Epithelial cell of prostate (primary cell): ENCODE results near the gene RBFOX2.
"Not testable (repeated sequence)": the region's sequence is repeated elsewhere in the genome, so short reads cannot be mapped to it uniquely, and the experiment has no call there.

Source experiments
- DNase-seq: peaks from one replicate; pipeline ENCODE4 v3.0.0-alpha.2; 2011; ENCODE audit warnings: low read depth, low spot score
- H3K27ac ChIP-seq: fragments of 450-650 bp; 2 replicates; pipeline ENCODE4 v1.5.1; 2017; ENCODE audit warnings: mild to moderate bottlenecking

Gene RBFOX2

GRCh38 chr22:35842954-35843353 is 185.7 kb downstream of the RBFOX2 start:
- no peak for DNase-seq
- H3K27ac ChIP-seq, result no peak overlapping the region

- DNase-seq, result no peak
- no peak overlapping the region for H3K27ac ChIP-seq
Observed at GRCh38 chr22:35842519-35842913, 186.1 kb downstream of the RBFOX2 start.

- no peak for DNase-seq
- H3K27ac ChIP-seq, result no peak overlapping the region
Observed at GRCh38 chr22:35841907-35842518, 186.6 kb downstream of the RBFOX2 start.

- peak; percentile 93 for DNase-seq
- H3K27ac ChIP-seq, result peak overlapping the region; percentile 82
Observed at GRCh38 chr22:35840302-35840739, 188.3 kb downstream of the RBFOX2 start.

- peak overlapping the region; percentile 82 for H3K27ac ChIP-seq
- no peak for DNase-seq
Observed at GRCh38 chr22:35839841-35840301, 188.8 kb downstream of the RBFOX2 start.

GRCh38 chr22:35838855-35839576 is 189.6 kb downstream of the RBFOX2 start:
- DNase-seq, result no peak

GRCh38 chr22:35837101-35837727 is 191.4 kb downstream of the RBFOX2 start:
- no peak for DNase-seq
- H3K27ac ChIP-seq, result peak overlapping the region; percentile 89

More at GRCh38 chr22:35838855-35839576, 189.6 kb downstream of the RBFOX2 start:
- H3K27ac ChIP-seq, result peak overlapping the region; percentile 82

- H3K27ac ChIP-seq, result peak overlapping the region; percentile 89
- DNase-seq, result peak; percentile 29
Observed at GRCh38 chr22:35835998-35836691, 192.5 kb downstream of the RBFOX2 start.

- no peak for DNase-seq
- peak overlapping the region; percentile 89 for H3K27ac ChIP-seq
Observed at GRCh38 chr22:35835267-35835997, 193.2 kb downstream of the RBFOX2 start.

GRCh38 chr22:35834061-35834460 is 194.6 kb downstream of the RBFOX2 start:
- no peak for DNase-seq
- H3K27ac ChIP-seq, result peak overlapping the region; percentile 89

GRCh38 chr22:35830305-35830704 is 198.3 kb downstream of the RBFOX2 start:
- H3K27ac ChIP-seq, result no peak overlapping the region
- no peak for DNase-seq

GRCh38 chr22:35824256-35824655 is 204.4 kb downstream of the RBFOX2 start:
- no peak overlapping the region for H3K27ac ChIP-seq
- no peak for DNase-seq

GRCh38 chr22:35821654-35822053 is 207.0 kb downstream of the RBFOX2 start:
- no peak overlapping the region for H3K27ac ChIP-seq
- DNase-seq, result no peak

GRCh38 chr22:35819421-35819820 is 209.2 kb downstream of the RBFOX2 start:
- no peak overlapping the region for H3K27ac ChIP-seq
- no peak for DNase-seq

GRCh38 chr22:35818897-35819296 is 209.7 kb downstream of the RBFOX2 start:
- H3K27ac ChIP-seq, result no peak overlapping the region
- DNase-seq, result no peak

- no peak for DNase-seq
- no peak overlapping the region for H3K27ac ChIP-seq
Observed at GRCh38 chr22:35812600-35812999, 216.0 kb downstream of the RBFOX2 start.

GRCh38 chr22:35811670-35812069 is 217.0 kb downstream of the RBFOX2 start:
- H3K27ac ChIP-seq, result no peak overlapping the region
- no peak for DNase-seq

GRCh38 chr22:35809816-35810215 is 218.8 kb downstream of the RBFOX2 start:
- no peak for DNase-seq
- H3K27ac ChIP-seq, result no peak overlapping the region

GRCh38 chr22:35808377-35808776 is 220.2 kb downstream of the RBFOX2 start:
- DNase-seq, result no peak
- no peak overlapping the region for H3K27ac ChIP-seq

- H3K27ac ChIP-seq, DNase-seq: not testable (repeated sequence)
Observed at GRCh38 chr22:35806668-35807067, 222.0 kb downstream of the RBFOX2 start.
